Measurements from ENCODE around the gene CXXC1.

DNA sequence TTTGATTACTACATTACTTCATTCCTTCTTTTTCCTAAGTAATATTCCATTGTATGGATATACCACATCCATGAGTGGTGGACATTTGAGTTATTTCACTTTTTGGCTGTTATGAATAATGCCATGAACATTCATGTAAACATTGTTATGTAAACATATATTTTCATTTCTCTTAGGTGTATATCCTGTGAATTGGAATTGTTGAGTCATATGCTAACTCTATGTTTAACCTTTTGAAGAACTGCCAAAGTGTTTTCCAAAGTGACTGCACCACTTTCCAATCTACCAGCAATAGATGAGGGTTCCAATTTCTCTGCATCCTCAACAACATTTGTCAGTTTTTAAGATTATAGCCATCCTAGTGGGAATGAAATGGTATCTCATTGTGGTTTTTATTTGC, 42.7 kb upstream of the CXXC1 start:
- TF ChIP-seq POLR2A (IDR thresholded peaks at IDR 0.05; ENCODE audit: low read depth, low read length) (no peak), POLR2AphosphoS5 (IDR thresholded peaks at IDR 0.05; ENCODE audit: low read depth, low read length) (no peak), TAF1 (IDR thresholded peaks at IDR 0.05; ENCODE audit: low read depth, low read length) (no peak), POU2F2 (IDR thresholded peaks at IDR 0.05; ENCODE audit: low read depth, low read length) (no peak), SPI1 (IDR thresholded peaks at IDR 0.05; ENCODE audit: low read depth, low read length) (no peak)

All from GM12891 (cell line).